Mammary epithelial cell (primary cell): ENCODE results near the gene GFI1.

ENCODE experiments used
- CTCF ChIP-seq, 2 donors: IDR thresholded peaks in 1 of 2; conservative IDR thresholded peaks in 1 of 2; 2 replicates each; pipeline ENCODE4 v1.5.1; 2011 to 2012; ENCODE audit warnings: inconsistent platforms in 2 of 2, low read length in 2 of 2, mild to moderate bottlenecking in 2 of 2, control low read depth in 1 of 2, low read depth in 1 of 2; ENCODE audit not compliant: insufficient read depth in 1 of 2; ENCODE audit errors: extremely low read depth in 1 of 2
- EZH2 ChIP-seq: IDR thresholded peaks from 2 replicates; pipeline ENCODE4 v1.6.1; 2012; ENCODE audit warnings: low read length, inconsistent platforms, borderline replicate concordance

- TF ChIP-seq CTCF (conservative IDR thresholded peaks at IDR 0.05 in 1 of 2, IDR thresholded peaks at IDR 0.05 in 1 of 2; ENCODE audit: extremely low read depth in 1 of 2, insufficient read depth in 1 of 2, low read depth in 1 of 2, low read length in 2 of 2) (no peak), EZH2 (peak; percentile 5)
Observed at GRCh38 chr1:92481599-92481925, 5.2 kb downstream of the GFI1 start.
